ENCODE data around the gene ESYT2. TPM values are rescaled to one million over a fixed set of nuclear protein-coding genes. Genes with fewer than 3 reads are reported as not detected.

Gene ESYT2
- total RNA-seq, 2 donors from 2014 or later, result 30.7 to 36.9 TPM

GRCh38 chr7:158740013-158740656 lies 89.2 kb downstream of the ESYT2 start:
- Mint-ChIP-seq H3K4me1 (no peaks in the 10 kb centered on the region), H3K27ac (no peak overlapping the region), H3K9me3 (no peaks in the 10 kb centered on the region), H3K4me3 (no peak overlapping the region), H3K27me3 (ENCODE audit: insufficient read depth) (no peaks in the 10 kb centered on the region), H3K36me3 (ENCODE audit: low read depth) (peaks cover 70% of the 10 kb centered on the region)
- H3K27ac ChIP-seq (ENCODE audit: low read depth, low read length), result no peak overlapping the region
- no peak for TF ChIP-seq CTCF (conservative IDR thresholded peaks at IDR 0.05)
- H3K9me3 ChIP-seq (ENCODE audit: control insufficient read depth, low read length), result no peaks in the 10 kb centered on the region
- H3K36me3 ChIP-seq (ENCODE audit: control insufficient read depth, insufficient read depth, low read length), result peaks cover 76% of the 10 kb centered on the region
- no peak for DNase-seq
- no peak overlapping the region for H3K9ac ChIP-seq (ENCODE audit: extremely low read depth, low read length, poor library complexity, severe bottlenecking)
- no peak overlapping the region for H3K4me3 ChIP-seq (ENCODE audit: low read length)
- 85 to 86% methylated on average over 14 to 15 of the region's 15 CpGs for WGBS, 2 experiments (ENCODE audit: insufficient coverage in 1 of 2, insufficient read length in 1 of 2)
- no peaks in the 10 kb centered on the region for H3K4me1 ChIP-seq (ENCODE audit: control insufficient read depth, insufficient read depth, low read length)
- no peaks in the 10 kb centered on the region for H3K27me3 ChIP-seq (ENCODE audit: control insufficient read depth, insufficient read depth, low read length, poor library complexity, severe bottlenecking)

GRCh38 chr7:158738841-158739240 lies 90.5 kb downstream of the ESYT2 start:
- H3K4me3 ChIP-seq (ENCODE audit: low read length), result no peak overlapping the region
- Mint-ChIP-seq H3K27ac (no peak overlapping the region), H3K36me3 (ENCODE audit: low read depth) (peaks cover 72% of the 10 kb centered on the region), H3K4me3 (no peak overlapping the region), H3K27me3 (ENCODE audit: insufficient read depth) (no peaks in the 10 kb centered on the region), H3K9me3 (no peaks in the 10 kb centered on the region), H3K4me1 (no peaks in the 10 kb centered on the region)
- no peak overlapping the region for H3K27ac ChIP-seq (ENCODE audit: low read depth, low read length)
- H3K4me1 ChIP-seq (ENCODE audit: control insufficient read depth, insufficient read depth, low read length), result no peaks in the 10 kb centered on the region
- DNase-seq, result no peak
- H3K27me3 ChIP-seq (ENCODE audit: control insufficient read depth, insufficient read depth, low read length, poor library complexity, severe bottlenecking), result no peaks in the 10 kb centered on the region
- no peak overlapping the region for H3K9ac ChIP-seq (ENCODE audit: extremely low read depth, low read length, poor library complexity, severe bottlenecking)
- H3K9me3 ChIP-seq (ENCODE audit: control insufficient read depth, low read length), result no peaks in the 10 kb centered on the region
- H3K36me3 ChIP-seq (ENCODE audit: control insufficient read depth, insufficient read depth, low read length), result peaks cover 80% of the 10 kb centered on the region
- no peak for TF ChIP-seq CTCF (conservative IDR thresholded peaks at IDR 0.05)
- WGBS, 2 experiments (ENCODE audit: insufficient coverage in 1 of 2, insufficient read length in 1 of 2), result 95 to 97% methylated on average over 7 to 15 of the region's 15 CpGs

- WGBS, 2 experiments (ENCODE audit: insufficient coverage in 1 of 2, insufficient read length in 1 of 2), result 93 to 95% methylated on average over 12 to 19 of the region's 19 CpGs
- TF ChIP-seq CTCF (conservative IDR thresholded peaks at IDR 0.05), result no peak
- no peak overlapping the region for H3K27ac ChIP-seq (ENCODE audit: low read depth, low read length)
Measured at GRCh38 chr7:158737064-158737695, 92.1 kb downstream of the ESYT2 start.

More at GRCh38 chr7:158737064-158737695, 92.1 kb downstream of the ESYT2 start:
- Histone ChIP-seq H3K9me3 (ENCODE audit: control insufficient read depth, low read length) (no peaks in the 10 kb centered on the region), H3K36me3 (ENCODE audit: control insufficient read depth, insufficient read depth, low read length) (peaks cover 80% of the 10 kb centered on the region), H3K4me3 (ENCODE audit: low read length) (no peak overlapping the region), H3K27me3 (ENCODE audit: control insufficient read depth, insufficient read depth, low read length, poor library complexity, severe bottlenecking) (no peaks in the 10 kb centered on the region), H3K4me1 (ENCODE audit: control insufficient read depth, insufficient read depth, low read length) (no peaks in the 10 kb centered on the region), H3K9ac (ENCODE audit: extremely low read depth, low read length, poor library complexity, severe bottlenecking) (no peak overlapping the region)
- no peak for DNase-seq
- Mint-ChIP-seq H3K27ac (peak overlapping the region; percentile 19), H3K36me3 (ENCODE audit: low read depth) (peaks cover 64% of the 10 kb centered on the region), H3K27me3 (ENCODE audit: insufficient read depth) (no peaks in the 10 kb centered on the region), H3K9me3 (no peaks in the 10 kb centered on the region), H3K4me3 (no peak overlapping the region), H3K4me1 (no peaks in the 10 kb centered on the region)
